Activated naive CD8-positive, alpha-beta T cell treated with anti-CD3 and anti-CD28 coated beads for 36 hours (primary cell): ENCODE data around the gene TMEM182. TPM values are rescaled to one million over a fixed set of nuclear protein-coding genes. Genes with fewer than 3 reads are reported as not detected.

Source experiments
- DNase-seq: peaks from one replicate; pipeline ENCODE4 v3.0.0; 2021
- H3K27ac Mint-ChIP-seq: one replicate; pipeline ENCODE4 v1.8.0; 2022; ENCODE audit warnings: mild to moderate bottlenecking, moderate library complexity, mixed read lengths
- H3K27me3 Mint-ChIP-seq: one replicate; pipeline ENCODE4 v1.8.0; 2022; ENCODE audit warnings: mild to moderate bottlenecking, mixed read lengths
- H3K36me3 Mint-ChIP-seq: one replicate; pipeline ENCODE4 v1.8.0; 2021; ENCODE audit warnings: mild to moderate bottlenecking, mixed read lengths
- H3K4me1 Mint-ChIP-seq: one replicate; pipeline ENCODE4 v1.8.0; 2021; ENCODE audit warnings: mixed read lengths
- H3K4me3 Mint-ChIP-seq: one replicate; pipeline ENCODE4 v1.8.0; 2022; ENCODE audit warnings: mild to moderate bottlenecking, moderate library complexity, mixed read lengths
- H3K9me3 Mint-ChIP-seq: one replicate; pipeline ENCODE4 v1.8.0; 2022; ENCODE audit warnings: mixed read lengths
- total RNA-seq, 2 experiments: library from RNA; stranded (reverse); gene quantifications; one replicate each; pipeline ENCODE4 v1.2.3, GENCODE V29; 2021

TMEM182 gene
- total RNA-seq, 2 experiments from 2014 or later: 4.4 to 4.5 TPM

GRCh38 chr2:102783506-102784183, 21.8 kb downstream of the TMEM182 start:
- Mint-ChIP-seq H3K36me3 (peaks cover 14% of the 10 kb centered on the region), H3K4me3 (no peak overlapping the region), H3K27me3 (no peaks in the 10 kb centered on the region), H3K4me1 (peaks cover 6% of the 10 kb centered on the region), H3K9me3 (no peaks in the 10 kb centered on the region), H3K27ac (no peak overlapping the region)
- no peak for DNase-seq

GRCh38 chr2:102784940-102785339, 23.1 kb downstream of the TMEM182 start:
- H3K4me3 Mint-ChIP-seq: no peak overlapping the region
- H3K27me3 Mint-ChIP-seq: no peaks in the 10 kb centered on the region
- DNase-seq: no peak
- H3K4me1 Mint-ChIP-seq: peaks cover 6% of the 10 kb centered on the region
- no peaks in the 10 kb centered on the region for H3K9me3 Mint-ChIP-seq
- peaks cover 13% of the 10 kb centered on the region for H3K36me3 Mint-ChIP-seq
- no peak overlapping the region for H3K27ac Mint-ChIP-seq

- H3K27ac Mint-ChIP-seq: no peak overlapping the region
- DNase-seq: no peak
- no peaks in the 10 kb centered on the region for H3K27me3 Mint-ChIP-seq
- peaks cover 7% of the 10 kb centered on the region for H3K36me3 Mint-ChIP-seq
- H3K9me3 Mint-ChIP-seq: no peaks in the 10 kb centered on the region
- H3K4me3 Mint-ChIP-seq: no peak overlapping the region
- H3K4me1 Mint-ChIP-seq: no peaks in the 10 kb centered on the region
These were observed 26.5 kb downstream of the TMEM182 start for GRCh38 chr2:102788216-102788884.

- Mint-ChIP-seq H3K4me3 (no peak overlapping the region), H3K9me3 (no peaks in the 10 kb centered on the region), H3K4me1 (no peaks in the 10 kb centered on the region), H3K27me3 (no peaks in the 10 kb centered on the region), H3K27ac (no peak overlapping the region), H3K36me3 (peaks cover 7% of the 10 kb centered on the region)
- no peak for DNase-seq
These were observed 27.0 kb downstream of the TMEM182 start for GRCh38 chr2:102788885-102789260.

- H3K4me1 Mint-ChIP-seq: no peaks in the 10 kb centered on the region
- H3K4me3 Mint-ChIP-seq: no peak overlapping the region
- H3K27ac Mint-ChIP-seq: no peak overlapping the region
- no peaks in the 10 kb centered on the region for H3K27me3 Mint-ChIP-seq
- H3K9me3 Mint-ChIP-seq: no peaks in the 10 kb centered on the region
- H3K36me3 Mint-ChIP-seq: peaks cover 10% of the 10 kb centered on the region
- DNase-seq: no peak
These were observed 27.7 kb downstream of the TMEM182 start for GRCh38 chr2:102789349-102790090.

DNA sequence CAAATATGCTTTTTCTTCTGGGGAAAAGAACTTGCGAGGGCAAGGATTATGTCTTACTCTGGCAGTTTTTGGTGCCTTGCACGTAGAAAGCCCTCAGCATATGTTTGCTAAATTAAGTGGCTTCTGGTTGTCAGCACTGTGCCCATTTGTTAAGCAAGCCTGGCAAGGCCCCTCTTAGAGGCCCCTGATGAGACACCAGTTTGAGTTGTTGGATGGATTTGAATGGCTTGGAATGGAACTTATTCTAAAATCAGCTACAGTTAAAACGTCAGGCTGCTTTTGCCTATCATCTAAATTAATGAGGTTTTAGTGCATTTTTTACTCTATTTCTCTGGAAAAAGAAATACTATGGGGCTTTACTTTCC, 28.2 kb downstream of the TMEM182 start:
- Mint-ChIP-seq H3K36me3 (peaks cover 11% of the 10 kb centered on the region), H3K27me3 (no peaks in the 10 kb centered on the region), H3K4me3 (no peak overlapping the region), H3K27ac (no peak overlapping the region), H3K9me3 (no peaks in the 10 kb centered on the region), H3K4me1 (no peaks in the 10 kb centered on the region)
- no peak for DNase-seq

DNA sequence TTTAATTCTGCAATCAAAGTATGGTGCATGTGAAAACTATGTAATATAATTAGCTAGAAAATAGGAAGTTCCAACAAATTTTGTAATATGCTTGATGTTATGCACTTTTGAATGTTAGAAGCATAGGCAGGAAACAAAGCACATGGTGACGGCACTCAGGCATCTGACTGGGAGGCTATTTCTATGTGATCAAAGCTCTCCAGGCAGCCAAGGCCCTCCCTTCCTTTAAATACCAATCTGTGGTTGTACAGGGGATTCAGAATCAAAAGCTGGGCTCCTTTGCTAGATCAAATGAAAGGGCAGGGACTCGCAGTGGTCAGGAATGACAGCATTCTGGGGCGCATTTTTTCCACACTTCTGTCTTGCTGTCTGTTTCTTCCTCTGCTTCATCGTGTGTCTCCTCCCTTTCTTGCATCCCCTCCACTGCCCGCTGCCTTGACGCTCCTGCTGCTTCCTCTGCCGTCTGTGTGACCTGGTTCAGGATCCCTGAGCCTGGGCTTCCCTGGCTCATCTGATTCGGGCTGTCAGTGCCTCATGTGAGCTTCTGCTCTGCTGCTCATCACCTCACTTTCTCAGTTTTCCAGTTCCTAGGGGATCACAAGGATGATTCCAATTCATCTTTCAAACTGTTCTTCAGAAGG, 30.9 kb downstream of the TMEM182 start:
- no peak overlapping the region for H3K27ac Mint-ChIP-seq
- no peaks in the 10 kb centered on the region for H3K4me1 Mint-ChIP-seq
- H3K4me3 Mint-ChIP-seq: no peak overlapping the region
- peaks cover 8% of the 10 kb centered on the region for H3K9me3 Mint-ChIP-seq
- peaks cover 25% of the 10 kb centered on the region for H3K36me3 Mint-ChIP-seq
- H3K27me3 Mint-ChIP-seq: no peaks in the 10 kb centered on the region
- DNase-seq: no peak

DNA sequence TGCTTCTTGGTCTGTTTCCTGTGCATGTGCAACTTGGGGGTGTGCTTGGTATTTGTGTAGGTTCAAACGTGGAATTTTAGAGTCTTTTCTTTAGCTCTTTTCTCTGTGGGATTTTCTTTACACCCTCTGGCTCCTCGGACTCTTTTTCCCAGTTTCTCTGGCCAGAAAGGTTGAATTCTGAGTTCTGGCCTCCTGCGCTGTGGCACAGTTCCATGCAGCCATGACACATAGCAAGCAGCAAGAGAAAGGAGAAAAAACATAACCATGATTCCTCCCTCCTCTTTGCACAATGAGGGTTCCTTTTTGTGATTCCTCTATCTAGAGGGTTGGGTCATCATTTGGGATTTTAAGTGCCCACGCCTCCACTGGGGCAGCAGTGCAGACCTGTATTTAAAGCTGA, 33.8 kb downstream of the TMEM182 start:
- no peak overlapping the region for H3K27ac Mint-ChIP-seq
- no peak for DNase-seq
- no peak overlapping the region for H3K4me3 Mint-ChIP-seq
- H3K27me3 Mint-ChIP-seq: no peaks in the 10 kb centered on the region
- H3K9me3 Mint-ChIP-seq: peaks cover 29% of the 10 kb centered on the region
- H3K36me3 Mint-ChIP-seq: peaks cover 52% of the 10 kb centered on the region
- H3K4me1 Mint-ChIP-seq: no peaks in the 10 kb centered on the region

DNA sequence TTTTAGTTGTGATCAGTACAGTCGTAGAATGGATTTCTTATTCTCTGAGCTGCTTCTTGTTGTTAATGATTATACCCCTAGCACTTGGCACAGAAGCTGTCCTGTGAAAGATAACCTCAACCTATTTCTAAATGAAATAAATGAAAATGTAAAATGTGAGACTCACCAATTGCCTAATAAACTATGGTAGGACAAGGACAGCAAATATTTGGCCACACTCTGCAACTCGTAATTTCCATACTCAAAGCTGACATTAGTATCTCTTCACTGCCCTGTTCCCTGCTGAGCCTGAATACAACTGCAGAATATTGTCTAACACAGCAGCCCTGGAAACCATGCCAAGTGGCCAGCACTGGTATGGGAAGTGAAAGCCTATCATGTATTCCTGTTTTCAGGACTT, 34.5 kb downstream of the TMEM182 start:
- H3K27ac Mint-ChIP-seq: no peak overlapping the region
- H3K4me1 Mint-ChIP-seq: no peaks in the 10 kb centered on the region
- DNase-seq: no peak
- H3K36me3 Mint-ChIP-seq: peaks cover 59% of the 10 kb centered on the region
- no peaks in the 10 kb centered on the region for H3K27me3 Mint-ChIP-seq
- H3K9me3 Mint-ChIP-seq: peaks cover 36% of the 10 kb centered on the region
- no peak overlapping the region for H3K4me3 Mint-ChIP-seq

DNA sequence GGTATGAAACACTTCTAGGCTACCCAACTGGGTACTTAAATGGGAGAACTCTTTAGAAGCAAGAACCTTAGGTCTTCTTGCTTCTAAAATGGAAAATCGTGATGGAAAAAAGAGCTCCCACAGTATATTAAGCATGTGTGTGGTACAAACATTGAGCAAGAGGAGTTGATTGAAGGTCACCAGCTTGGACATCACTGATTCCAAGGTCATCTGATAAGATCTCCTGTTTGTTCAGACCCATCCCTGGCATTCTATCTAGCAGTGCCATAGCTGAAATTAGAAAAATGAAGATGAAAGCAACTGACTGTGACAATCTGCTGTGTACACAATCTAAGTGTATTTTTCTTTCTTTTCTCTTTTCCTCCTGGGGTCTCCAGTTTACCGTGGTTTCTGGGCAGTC, 35.7 kb downstream of the TMEM182 start:
- H3K4me1 Mint-ChIP-seq: no peaks in the 10 kb centered on the region
- no peak overlapping the region for H3K27ac Mint-ChIP-seq
- peaks cover 71% of the 10 kb centered on the region for H3K36me3 Mint-ChIP-seq
- peaks cover 45% of the 10 kb centered on the region for H3K9me3 Mint-ChIP-seq
- H3K4me3 Mint-ChIP-seq: no peak overlapping the region
- H3K27me3 Mint-ChIP-seq: no peaks in the 10 kb centered on the region
- DNase-seq: no peak

DNA sequence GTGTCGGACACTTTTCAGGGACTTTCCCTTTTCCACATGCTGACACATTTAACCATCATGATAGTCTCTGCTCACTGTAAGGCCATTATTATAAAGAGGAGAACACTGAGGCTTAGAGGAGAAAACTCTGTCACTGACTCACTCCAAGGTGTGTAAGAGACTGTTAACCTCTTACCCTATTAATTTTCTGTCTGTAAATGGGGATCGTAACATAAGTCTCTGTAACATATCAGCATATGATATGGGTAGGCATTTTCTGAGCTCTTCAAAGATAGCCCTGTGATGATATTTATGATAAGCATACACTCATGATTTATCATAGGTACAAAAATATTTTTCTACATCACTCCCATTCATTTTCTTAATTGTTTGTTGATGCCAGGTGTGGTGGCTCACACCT, 36.4 kb downstream of the TMEM182 start:
- Mint-ChIP-seq H3K36me3 (peaks cover 78% of the 10 kb centered on the region), H3K27me3 (no peaks in the 10 kb centered on the region), H3K9me3 (peaks cover 48% of the 10 kb centered on the region), H3K27ac (no peak overlapping the region), H3K4me3 (no peak overlapping the region), H3K4me1 (peaks cover 6% of the 10 kb centered on the region)
- DNase-seq: no peak

DNA sequence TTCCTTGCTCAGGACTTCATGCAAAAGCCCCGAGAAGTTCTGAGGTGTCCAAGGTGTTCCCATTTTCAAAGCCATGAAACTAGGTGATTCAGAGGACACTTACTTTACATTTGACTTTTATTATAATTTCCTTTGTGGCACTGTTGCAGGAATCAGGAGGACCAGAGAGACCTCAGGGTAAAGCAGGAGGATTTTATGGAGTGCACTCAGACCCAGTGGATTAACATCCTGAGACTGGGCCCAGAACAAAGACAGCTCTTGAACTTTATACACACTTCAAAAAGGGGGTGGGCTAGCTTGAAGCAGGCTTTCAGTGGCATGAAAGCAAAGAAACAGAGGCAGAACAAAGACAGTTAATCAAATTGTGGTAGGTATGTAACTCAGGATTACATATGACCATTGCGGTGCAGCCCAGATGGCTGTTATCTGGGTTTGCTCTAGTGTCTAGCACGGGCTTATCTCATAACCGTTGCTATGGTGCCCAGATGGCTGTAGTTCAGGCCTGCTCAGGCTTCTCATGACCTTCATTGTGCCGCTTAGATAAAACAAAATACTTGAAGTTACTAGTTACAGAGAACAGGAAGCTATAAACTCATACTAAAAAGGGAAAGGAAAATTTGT, 39.4 kb downstream of the TMEM182 start:
- Mint-ChIP-seq H3K9me3 (peaks cover 41% of the 10 kb centered on the region), H3K27ac (no peak overlapping the region), H3K36me3 (peaks cover 80% of the 10 kb centered on the region), H3K4me3 (no peak overlapping the region), H3K4me1 (peaks cover 12% of the 10 kb centered on the region), H3K27me3 (no peaks in the 10 kb centered on the region)
- DNase-seq: no peak

GRCh38 chr2:102801858-102802699, 40.2 kb downstream of the TMEM182 start:
- no peak overlapping the region for H3K4me3 Mint-ChIP-seq
- H3K36me3 Mint-ChIP-seq: peaks cover 74% of the 10 kb centered on the region
- H3K9me3 Mint-ChIP-seq: peaks cover 40% of the 10 kb centered on the region

More at GRCh38 chr2:102801858-102802699, 40.2 kb downstream of the TMEM182 start:
- DNase-seq: no peak
- Mint-ChIP-seq H3K27ac (no peak overlapping the region), H3K27me3 (no peaks in the 10 kb centered on the region), H3K4me1 (peaks cover 12% of the 10 kb centered on the region)
